ENCODE measurements around the gene PRKCB. TPM values are rescaled to one million over a fixed set of nuclear protein-coding genes. Genes with fewer than 3 reads are reported as not detected.
"Not testable (repeated sequence)": the region's sequence is repeated elsewhere in the genome, so short reads cannot be mapped to it uniquely, and the experiment has no call there.

PRKCB gene
- total RNA-seq, 1 experiment from 2014 or later, result not detected

DNA sequence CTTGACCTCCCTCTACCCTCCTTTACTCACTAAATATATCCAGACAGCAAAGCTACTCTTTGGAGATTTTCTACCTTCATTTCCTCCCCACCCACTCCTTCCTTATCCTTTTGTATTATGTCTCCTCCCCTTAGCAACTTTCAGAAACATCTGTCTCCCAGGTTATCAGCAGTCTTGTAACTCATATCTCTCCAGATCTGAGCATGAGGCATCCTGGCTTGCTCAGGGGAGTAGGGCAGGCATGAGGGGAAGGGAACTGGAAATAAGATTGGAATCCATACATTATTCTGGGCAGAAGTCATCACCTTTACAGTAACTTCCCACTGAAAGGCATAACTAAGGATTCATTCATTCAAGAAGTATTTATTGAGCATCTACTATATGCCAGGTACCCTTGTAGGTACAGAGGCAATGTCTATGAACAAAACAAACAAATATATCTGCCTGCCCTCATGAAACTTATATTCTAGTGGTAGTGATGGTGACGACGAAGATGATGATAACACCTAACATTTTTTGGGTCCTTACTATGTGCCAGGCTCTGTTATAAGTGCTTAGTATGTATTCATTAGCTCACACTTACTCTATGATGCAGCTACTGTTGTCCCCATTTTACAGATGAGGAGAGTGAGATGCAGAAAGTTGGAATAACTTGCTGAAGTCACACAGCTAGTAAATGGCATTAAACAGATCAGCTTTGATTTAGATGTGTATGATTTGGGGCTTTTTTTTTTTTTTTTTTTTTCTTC is 296.4 kb downstream of the PRKCB start:
- DNase-seq (ENCODE audit: low spot score), result no peak

DNA sequence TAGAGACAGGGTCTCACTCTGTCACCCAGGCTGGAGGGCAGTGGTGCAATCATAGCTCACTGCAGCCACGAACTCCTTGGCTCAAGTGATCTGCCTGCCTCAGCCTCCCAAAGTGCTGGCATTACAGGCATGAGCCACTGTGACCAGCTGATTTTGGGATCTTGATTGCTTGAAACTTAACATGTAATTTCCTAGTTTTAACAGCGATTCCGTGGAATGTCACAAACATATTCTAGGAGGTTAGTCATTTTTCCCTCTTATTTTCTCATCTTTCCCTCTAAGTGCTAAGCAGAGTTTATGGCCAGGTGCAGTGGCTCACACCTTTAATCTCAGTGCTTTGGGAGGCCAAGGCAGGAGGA is 297.0 kb downstream of the PRKCB start:
- no peak for DNase-seq (ENCODE audit: low spot score)

- DNase-seq (ENCODE audit: low spot score), result no peak
Measured at GRCh38 chr16:24135624-24136565, 300.1 kb downstream of the PRKCB start.

DNA sequence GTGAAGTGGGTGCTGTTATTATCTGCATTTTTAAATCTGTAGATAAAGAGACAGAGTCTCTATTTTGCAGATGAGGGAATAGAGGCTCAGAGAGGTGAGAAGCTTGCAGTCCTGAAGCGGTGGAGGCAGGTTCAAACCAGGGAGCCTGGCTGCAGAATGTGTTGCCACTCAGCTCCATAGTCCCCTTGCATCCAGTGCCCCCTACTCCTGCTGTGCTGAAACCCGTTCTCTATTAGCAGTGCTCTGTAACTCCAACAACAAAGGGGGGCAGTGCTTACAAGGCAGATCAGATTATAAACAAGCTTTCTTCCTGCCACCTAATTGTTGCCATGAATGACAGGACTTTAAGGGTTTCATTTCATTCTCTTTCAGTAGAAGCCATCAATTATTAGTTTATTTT is 302.2 kb downstream of the PRKCB start:
- no peak for DNase-seq (ENCODE audit: low spot score)

- no peak for DNase-seq (ENCODE audit: low spot score)
Measured at GRCh38 chr16:24138575-24138974, 302.8 kb downstream of the PRKCB start.

- no peak for DNase-seq (ENCODE audit: low spot score)
Measured at GRCh38 chr16:24139282-24139681, 303.5 kb downstream of the PRKCB start.

GRCh38 chr16:24140730-24141129 is 304.9 kb downstream of the PRKCB start:
- DNase-seq (ENCODE audit: low spot score), result no peak

GRCh38 chr16:24141466-24141865 is 305.7 kb downstream of the PRKCB start:
- no peak for DNase-seq (ENCODE audit: low spot score)

- DNase-seq (ENCODE audit: low spot score), result no peak
Measured at GRCh38 chr16:24141917-24142316, 306.1 kb downstream of the PRKCB start.

- no peak for DNase-seq (ENCODE audit: low spot score)
Measured at GRCh38 chr16:24145927-24146326, 310.1 kb downstream of the PRKCB start.

DNA sequence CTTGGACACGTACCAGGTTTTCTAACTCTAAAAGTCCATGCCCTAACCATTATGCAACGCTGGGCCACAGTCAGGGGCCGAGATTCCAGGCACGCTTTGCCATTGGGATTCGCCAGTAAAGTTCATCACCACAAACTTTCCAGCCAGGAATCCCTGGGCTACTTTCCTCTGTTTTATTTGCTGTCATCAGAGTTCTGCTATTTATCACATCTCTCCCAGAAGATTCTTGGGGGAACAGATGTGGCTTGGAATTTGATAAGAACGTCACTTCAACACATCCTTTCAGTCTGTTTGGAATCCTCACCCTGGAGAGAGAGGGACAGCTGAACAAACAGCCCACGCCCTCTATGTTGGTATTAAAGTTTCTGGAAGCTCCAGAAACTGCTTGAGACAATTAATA is 310.7 kb downstream of the PRKCB start:
- peak; percentile 9 for DNase-seq (ENCODE audit: low spot score)

- DNase-seq (ENCODE audit: low spot score), result no peak
Measured at GRCh38 chr16:24149102-24149501, 313.3 kb downstream of the PRKCB start.

DNA sequence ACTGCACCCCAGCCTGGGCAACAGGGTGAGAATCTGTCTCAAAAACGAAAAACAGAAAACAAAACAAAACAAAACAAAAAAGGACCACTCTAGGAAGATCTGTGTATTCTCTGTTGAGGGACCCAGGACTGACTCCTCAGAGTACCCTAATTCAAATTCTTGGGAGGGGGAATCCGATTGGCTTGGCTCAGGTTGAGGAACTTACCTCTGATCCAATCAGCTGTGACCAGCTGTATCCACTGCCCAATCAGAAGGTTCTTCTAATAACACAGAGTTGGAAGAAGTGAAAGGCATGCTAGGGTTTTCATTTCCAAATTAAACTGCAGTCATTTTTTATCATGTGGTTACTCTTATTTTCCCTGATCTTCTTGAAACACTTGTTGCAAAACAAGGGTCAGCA is 314.5 kb downstream of the PRKCB start:
- DNase-seq (ENCODE audit: low spot score), result no peak

GRCh38 chr16:24151482-24151939 is 315.7 kb downstream of the PRKCB start:
- DNase-seq (ENCODE audit: low spot score), result peak; percentile 60

DNA sequence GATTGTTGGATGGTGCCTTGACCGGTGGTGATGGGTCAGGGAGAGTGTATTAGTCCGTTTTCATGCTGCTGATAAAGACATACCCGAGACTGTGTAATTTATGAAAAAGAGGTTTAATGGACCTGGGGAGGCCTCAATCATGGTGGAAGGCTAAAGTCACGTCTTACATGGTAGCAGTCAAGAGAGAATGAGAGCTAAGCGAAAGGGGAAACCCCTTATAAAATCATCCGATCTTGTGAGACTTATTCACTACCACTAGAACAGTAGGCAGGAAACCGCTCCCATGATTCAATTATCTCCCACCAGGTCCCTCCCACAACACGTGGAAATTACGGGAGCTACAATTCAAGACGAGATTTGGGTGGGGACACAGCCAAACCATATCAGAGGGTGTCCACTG is 316.3 kb downstream of the PRKCB start:
- not testable (repeated sequence) for DNase-seq (ENCODE audit: low spot score)

- DNase-seq (ENCODE audit: low spot score), result no peak
Measured at GRCh38 chr16:24152826-24153225, 317.0 kb downstream of the PRKCB start.

DNA sequence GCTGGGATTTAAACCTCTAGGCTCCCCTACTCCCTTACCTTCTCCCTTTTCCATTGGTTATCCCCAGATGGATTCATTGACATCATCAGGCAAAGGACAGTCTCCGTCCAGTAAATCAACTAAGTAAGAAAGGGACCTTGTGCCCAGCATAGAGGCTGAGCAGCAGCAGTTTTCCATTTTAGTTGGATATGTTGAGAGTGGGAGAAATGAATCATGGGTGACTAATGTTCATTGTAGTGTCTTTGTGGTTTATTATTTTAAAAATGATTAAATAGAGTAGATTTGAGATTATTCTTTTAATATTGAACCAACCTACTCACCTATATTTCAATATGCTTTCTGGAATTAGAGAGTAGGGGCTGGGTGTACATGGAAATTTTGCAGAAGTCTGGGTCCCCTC is 321.0 kb downstream of the PRKCB start:
- DNase-seq (ENCODE audit: low spot score), result no peak

- no peak for DNase-seq (ENCODE audit: low spot score)
Measured at GRCh38 chr16:24163935-24164334, 328.2 kb downstream of the PRKCB start.

- DNase-seq (ENCODE audit: low spot score), result no peak
Measured at GRCh38 chr16:24164416-24164815, 328.6 kb downstream of the PRKCB start.

GRCh38 chr16:24165273-24165672 is 329.5 kb downstream of the PRKCB start:
- no peak for DNase-seq (ENCODE audit: low spot score)

- no peak for DNase-seq (ENCODE audit: low spot score)
Measured at GRCh38 chr16:24166661-24167528, 331.1 kb downstream of the PRKCB start.

- no peak for DNase-seq (ENCODE audit: low spot score)
Measured at GRCh38 chr16:24168856-24169255, 333.1 kb downstream of the PRKCB start.

All from A172 (cell line).